T47D (cell line): ENCODE data around the gene CPOX.
"Not testable (repeated sequence)": the region's sequence is repeated elsewhere in the genome, so short reads cannot be mapped to it uniquely, and the experiment has no call there.

Experiments used
- DNase-seq, 2 experiments: peaks; one replicate each; pipeline versions ENCODE4 v3.0.0 to v3.0.0-alpha.2; 2011 to 2012; ENCODE audit warnings: low read depth in 1 of 2, low spot score in 1 of 2
- JUND ChIP-seq: IDR thresholded peaks from 2 replicates; pipeline ENCODE4 v1.6.1; 2012; ENCODE audit warnings: low read depth
- in situ Hi-C: cut with HindIII; loops from 2 replicates; pipeline ENCODE4 v1.10.0; 2016; ENCODE audit warnings: low sequenced_read_pairs, low pct_unique_long_range_greater_than_20kb

CPOX gene

DNA sequence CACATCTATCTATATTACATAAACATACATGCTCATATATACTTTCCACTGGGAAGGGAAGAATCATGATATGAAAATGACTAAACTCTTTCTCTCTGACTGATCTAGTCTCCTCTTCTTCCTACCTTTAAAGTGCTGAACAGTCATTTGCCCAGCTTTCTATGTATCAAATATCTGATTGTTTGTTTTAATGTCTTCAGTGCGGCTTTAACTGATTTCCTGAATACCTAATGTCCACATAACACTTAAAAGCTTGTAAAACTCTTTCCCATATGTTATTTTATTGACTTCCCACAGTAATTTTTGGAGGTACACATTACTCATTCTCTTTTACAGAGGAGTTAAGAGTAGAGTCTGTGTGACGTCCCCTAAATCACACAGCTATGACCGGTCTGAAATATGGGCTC lies 28.2 kb downstream of the CPOX start:
- DNase-seq, result no peak
- TF ChIP-seq JUND, result no peak
- in situ Hi-C loops, result no loop called here

- no peak for DNase-seq
- TF ChIP-seq JUND, result no peak
- in situ Hi-C loops, result no loop called here
These were observed 29.0 kb downstream of the CPOX start for GRCh38 chr3:98564282-98565005.

GRCh38 chr3:98563661-98564281 lies 29.6 kb downstream of the CPOX start:
- no peak for TF ChIP-seq JUND
- in situ Hi-C loops, result no loop called here
- no peak for DNase-seq

GRCh38 chr3:98561727-98562521 lies 31.5 kb downstream of the CPOX start:
- no peak for DNase-seq
- no peak for TF ChIP-seq JUND
- in situ Hi-C loops, result no loop called here

- TF ChIP-seq JUND, result no peak
- in situ Hi-C loops, result no loop called here
- DNase-seq, result no peak
These were observed 32.5 kb downstream of the CPOX start for GRCh38 chr3:98560911-98561310.

- DNase-seq, in situ Hi-C loops: not testable (repeated sequence)
These were observed 33.6 kb downstream of the CPOX start for GRCh38 chr3:98559769-98560168.

DNA sequence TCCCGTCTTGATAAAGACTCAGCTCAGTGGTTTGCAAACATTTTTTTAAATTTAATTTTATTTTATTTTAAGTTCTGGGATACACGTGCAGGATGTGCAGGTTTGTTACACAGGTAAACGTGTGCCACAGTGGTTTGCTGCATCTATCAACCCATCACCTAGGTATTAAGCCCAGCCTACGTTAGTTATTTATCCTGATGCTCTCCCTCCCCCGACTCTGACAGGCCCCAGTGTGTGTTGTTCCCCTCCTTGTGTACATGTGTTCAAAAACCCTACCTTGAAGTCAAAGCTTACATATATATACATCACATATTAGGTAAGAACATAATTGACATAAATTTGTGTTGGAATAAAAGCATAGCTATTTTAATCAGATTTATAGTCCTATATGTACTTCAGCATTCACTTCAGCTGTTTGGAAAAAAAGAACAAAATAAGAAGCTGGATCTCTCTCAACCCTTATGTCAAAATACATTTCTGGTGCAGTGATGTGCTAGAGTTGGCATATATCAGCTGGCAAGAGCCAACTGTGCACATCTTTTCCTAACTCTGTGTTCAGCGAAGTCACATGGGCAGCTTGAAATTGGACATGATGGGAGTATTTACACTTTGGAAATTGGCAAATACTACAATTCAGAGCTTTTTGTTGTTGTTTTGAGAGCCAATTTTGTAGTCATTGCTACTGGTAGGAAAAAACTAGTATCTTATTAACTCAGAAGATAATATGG lies 35.1 kb downstream of the CPOX start:
- in situ Hi-C loops, result no loop called here
- DNase-seq, result no peak
- no peak for TF ChIP-seq JUND

DNA sequence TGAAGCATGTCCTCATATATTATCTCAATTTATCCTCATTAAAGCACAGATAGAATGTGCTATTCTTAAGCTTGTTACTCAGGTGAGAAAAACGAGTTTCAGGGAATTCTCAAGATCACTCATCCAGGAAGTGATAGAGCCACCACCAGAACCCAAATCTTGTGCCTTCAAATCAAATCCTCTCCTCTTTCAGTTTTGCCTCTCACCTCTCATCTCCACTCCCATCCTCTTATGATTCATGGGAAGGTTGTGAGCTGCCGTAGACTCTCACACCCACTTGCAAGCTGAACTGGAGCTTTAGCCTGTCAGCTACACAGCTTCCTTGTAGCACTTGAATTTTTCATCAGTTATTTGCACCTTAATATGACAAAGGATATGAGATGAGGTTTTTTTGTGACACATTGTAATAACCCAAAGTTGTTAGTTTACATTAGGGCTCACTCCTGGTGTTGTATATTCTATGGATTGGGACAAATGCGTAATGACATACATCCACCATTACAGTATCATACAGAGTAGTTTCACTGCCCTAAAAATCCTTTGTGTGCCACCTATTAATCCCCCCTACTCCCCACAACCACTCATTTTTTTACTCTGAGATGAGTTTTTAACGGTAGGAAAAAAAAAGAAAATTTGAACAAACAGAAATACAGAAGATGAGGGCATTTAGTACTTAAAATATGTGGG lies 35.9 kb downstream of the CPOX start:
- in situ Hi-C loops, result no loop called here
- DNase-seq, result no peak
- no peak for TF ChIP-seq JUND

- DNase-seq, result no peak
- no peak for TF ChIP-seq JUND
- in situ Hi-C loops, result no loop called here
These were observed 37.0 kb downstream of the CPOX start for GRCh38 chr3:98556164-98557130.

- in situ Hi-C loops, result no loop called here
- DNase-seq, result no peak
- no peak for TF ChIP-seq JUND
These were observed 38.4 kb downstream of the CPOX start for GRCh38 chr3:98555025-98555379.

GRCh38 chr3:98554580-98554979 lies 38.8 kb downstream of the CPOX start:
- DNase-seq, result no peak
- TF ChIP-seq JUND, result no peak
- in situ Hi-C loops, result no loop called here

- no peak for DNase-seq
- TF ChIP-seq JUND, result no peak
- in situ Hi-C loops, result no loop called here
These were observed 39.7 kb downstream of the CPOX start for GRCh38 chr3:98553753-98554152.
